Common myeloid progenitor, CD34-positive (primary cell): ENCODE results near the gene TMEM101.
A peak's percentile ranks its signal among the peaks of the same experiment; 100 is the strongest.

Source experiments
- CTCF ChIA-PET: fragments of 350-600 bp; sonication (Branson Sonifier 250); formaldehyde crosslinking; loops from one replicate; lab custom pipeline; 2021; ENCODE audit warnings: antibody characterized with exemption; lab: Charles Lee
- POLR2A ChIA-PET: fragments of 350-600 bp; sonication (Branson Sonifier 250); formaldehyde crosslinking; loops from one replicate; lab custom pipeline; 2021; ENCODE audit warnings: antibody characterized with exemption; lab: Charles Lee
- DNase-seq, 3 donors: peaks; one replicate each; pipeline versions ENCODE4 v3.0.0 to v3.0.0-alpha.2; 2013
- H3K27ac ChIP-seq, 2 experiments: 1 replicate in 1 of 2; 2 replicates in 1 of 2; pipeline ENCODE4 v1.7.0; 2013; ENCODE audit warnings: inconsistent platforms in 2 of 2, low read length in 2 of 2, mild to moderate bottlenecking in 2 of 2, low read depth in 1 of 2, moderate library complexity in 1 of 2; ENCODE audit not compliant: severe bottlenecking in 2 of 2, insufficient read depth in 1 of 2, poor library complexity in 1 of 2
- H3K27me3 ChIP-seq, 5 experiments: replicated peaks in 2 of 5; 1 replicate in 3 of 5; 2 replicates in 2 of 5; pipeline versions ENCODE4 v1.6.1 to v1.7.0; 2013; ENCODE audit warnings: low read length in 4 of 5, mild to moderate bottlenecking in 2 of 5, moderate library complexity in 2 of 5, inconsistent platforms in 1 of 5; ENCODE audit not compliant: insufficient read depth in 5 of 5, control insufficient read depth in 4 of 5
- H3K36me3 ChIP-seq, 4 experiments: 1 replicate in 2 of 4; 2 replicates in 2 of 4; pipeline versions ENCODE4 v1.6.1 to v1.7.0; 2013; ENCODE audit warnings: low read length in 3 of 4, control low read depth in 1 of 4, mild to moderate bottlenecking in 1 of 4; ENCODE audit not compliant: control insufficient read depth in 4 of 4, insufficient read depth in 4 of 4
- H3K4me1 ChIP-seq, 4 experiments: 1 replicate in 3 of 4; 2 replicates in 1 of 4; pipeline versions ENCODE4 v1.6.1 to v1.7.1; 2013; ENCODE audit warnings: low read length in 3 of 4, mild to moderate bottlenecking in 3 of 4, control low read depth in 1 of 4, inconsistent platforms in 1 of 4, moderate library complexity in 1 of 4; ENCODE audit not compliant: control insufficient read depth in 4 of 4, insufficient read depth in 4 of 4; ENCODE audit errors: control extremely low read depth in 1 of 4
- H3K4me3 ChIP-seq, 7 experiments: 1 replicate in 4 of 7; 2 replicates in 3 of 7; pipeline versions ENCODE4 v1.5.1 to v1.7.0; 2013; ENCODE audit warnings: mild to moderate bottlenecking in 7 of 7, low read length in 6 of 7, moderate library complexity in 6 of 7, inconsistent platforms in 2 of 7, low read depth in 2 of 7, control low read depth in 1 of 7; ENCODE audit not compliant: insufficient read depth in 4 of 7, control insufficient read depth in 1 of 7; ENCODE audit errors: extremely low read depth in 1 of 7
- H3K9me3 ChIP-seq, 5 experiments: 1 replicate in 4 of 5; 2 replicates in 1 of 5; pipeline versions ENCODE4 v1.6.1 to v1.7.1; 2013; ENCODE audit warnings: low read length in 4 of 5, mild to moderate bottlenecking in 2 of 5, inconsistent platforms in 1 of 5, low read depth in 1 of 5, moderate library complexity in 1 of 5; ENCODE audit not compliant: control insufficient read depth in 4 of 5, insufficient read depth in 2 of 5; ENCODE audit errors: control extremely low read depth in 1 of 5
- WGBS: methylation state at CpG from one replicate; pipeline ENCODE4 v1.1.5; 2013; ENCODE audit not compliant: insufficient coverage; 5-methylcytosine and 5-hydroxymethylcytosine counted together

The TMEM101 gene

GRCh38 chr17:44005527-44006271 is 9.1 kb downstream of the TMEM101 start:
- DNase-seq, result peak in 2 of 3 donors; percentile 25 to 47
- CTCF ChIA-PET, result interaction anchor here (1.8 to 1.9 kb wide), 2 partner anchors 9 to 87 kb away, joined by 4 read pairs; no protein-coding TSS in a partner anchor
- H3K4me3 ChIP-seq, result peak overlapping the region in 5 of 7 experiments; percentile 19 to 70 (median 49)
- peaks cover 0 to 9% (median 2%) of the 10 kb centered on the region in 4 experiments for H3K36me3 ChIP-seq
- H3K27ac ChIP-seq, result no peak overlapping the region
- WGBS, result 4% methylated on average over 46 of the region's 59 CpGs
- POLR2A ChIA-PET, result no interaction called here
- peaks cover 2 to 72% (median 24%) of the 10 kb centered on the region in 5 experiments for H3K27me3 ChIP-seq
- H3K9me3 ChIP-seq, result no peaks in the 10 kb centered on the region
- peaks cover 0 to 41% (median 39%) of the 10 kb centered on the region in 4 experiments for H3K4me1 ChIP-seq

DNA sequence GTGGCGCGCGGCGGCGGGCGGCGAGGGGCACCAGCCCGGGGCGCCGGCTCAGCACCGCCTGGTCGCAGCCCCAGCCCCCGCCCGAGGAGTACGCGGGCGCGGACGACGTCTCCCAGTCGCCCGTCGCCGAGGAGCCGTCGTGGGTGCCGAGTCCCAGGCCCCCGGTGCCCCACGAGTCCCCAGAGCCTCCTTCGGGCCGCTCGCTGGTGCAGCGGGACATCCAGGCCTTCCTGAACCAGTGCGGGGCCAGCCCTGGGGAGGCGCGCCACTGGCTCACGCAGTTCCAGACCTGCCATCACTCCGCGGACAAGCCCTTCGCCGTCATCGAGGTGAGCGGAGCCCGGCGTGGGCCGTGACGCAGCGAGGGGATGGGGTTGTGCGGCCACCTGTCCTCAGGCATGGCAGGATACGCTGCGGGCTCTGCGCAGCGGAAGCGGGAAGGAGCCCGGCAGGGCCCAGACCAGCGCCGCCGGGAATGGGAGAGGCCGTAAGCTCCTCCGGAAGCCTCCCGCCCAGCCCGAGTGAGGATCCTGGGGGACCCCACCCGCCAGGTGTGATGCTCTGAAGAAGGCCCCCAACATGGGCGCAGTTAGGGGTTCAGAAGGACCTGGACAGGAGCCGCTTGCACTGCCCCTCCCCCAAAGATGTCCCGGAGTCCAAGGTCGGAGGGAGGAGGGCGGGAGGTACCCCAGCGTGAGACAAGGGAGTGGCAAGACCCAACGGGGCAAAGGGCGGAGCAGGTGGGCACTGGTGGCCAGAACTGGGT is 9.8 kb downstream of the TMEM101 start:
- Histone ChIP-seq H3K4me1 (peaks cover 0 to 41% (median 39%) of the 10 kb centered on the region in 4 experiments), H3K9me3 (no peaks in the 10 kb centered on the region), H3K27ac (no peak overlapping the region), H3K27me3 (peaks cover 2 to 72% (median 26%) of the 10 kb centered on the region in 5 experiments), H3K36me3 (peaks cover 0 to 5% (median 2%) of the 10 kb centered on the region in 4 experiments), H3K4me3 (peak overlapping the region in 3 of 7 experiments; percentile 36 to 58 (median 49))
- POLR2A ChIA-PET, result no interaction called here
- peak in 2 of 3 donors; percentile 25 to 42 for DNase-seq
- CTCF ChIA-PET, result interaction anchor here (1.8 kb wide), 1 partner anchor 86 kb away, joined by 4 read pairs; no protein-coding TSS in a partner anchor
- WGBS, result 3% methylated on average over 67 of the region's 71 CpGs

DNA sequence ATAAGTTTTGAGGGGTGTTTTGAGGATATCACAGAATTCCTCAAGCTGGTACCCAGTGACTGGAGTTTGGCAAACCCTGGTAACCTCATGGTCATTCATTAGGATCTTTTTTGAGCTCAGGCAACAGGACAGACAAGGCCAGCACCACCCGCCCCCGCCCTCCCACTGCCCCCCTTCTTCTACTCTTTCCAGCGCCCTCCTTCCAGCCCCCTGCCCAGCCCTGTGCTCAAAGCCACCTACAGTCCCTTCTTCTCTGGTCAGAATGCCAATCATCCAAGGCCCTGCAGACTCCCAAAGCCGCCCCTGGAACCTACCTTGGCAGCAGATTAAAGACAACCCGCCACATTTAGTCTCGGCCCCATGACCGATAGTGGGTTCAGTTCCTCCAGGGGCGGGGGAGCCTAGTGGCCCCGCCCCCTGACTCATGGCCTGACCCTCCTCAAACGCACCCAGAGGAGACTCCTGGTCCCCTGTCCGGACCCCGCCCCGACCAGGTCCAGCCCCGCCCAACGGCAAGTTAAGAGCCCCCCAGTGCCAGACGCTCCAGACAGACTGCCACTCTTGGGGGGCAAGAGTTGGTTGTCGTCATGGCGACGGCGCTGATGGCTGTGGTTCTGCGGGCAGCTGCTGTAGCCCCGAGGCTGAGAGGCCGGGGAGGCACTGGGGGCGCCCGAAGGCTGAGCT is 10.5 kb downstream of the TMEM101 start, which contains the start of gene NAGS:
Gene NAGS, plus strand, starts transcription at position 546 of the 684 bp plus-strand sequence. Its CDS starts 42 bp downstream, at position 588.
- ChIA-PET POLR2A (no interaction called here), CTCF (interaction anchor here (0.6 to 1.8 kb wide), 4 partner anchors 8 to 86 kb away, joined by 3 to 4 read pairs (median 3); no protein-coding TSS in a partner anchor)
- Histone ChIP-seq H3K9me3 (no peaks in the 10 kb centered on the region), H3K4me3 (peak within 1 kb of the TSS in 3 of 7 experiments; percentile 36 to 70 (median 49)), H3K36me3 (peaks cover 0 to under 1% (median 0%) of the 10 kb centered on the region in 4 experiments), H3K27ac (no peak within 1 kb of the TSS), H3K27me3 (peaks cover 2 to 68% (median 26%) of the 10 kb centered on the region in 5 experiments), H3K4me1 (peaks cover 0 to 41% (median 39%) of the 10 kb centered on the region in 4 experiments)
- WGBS, result 10% methylated on average over 23 of the region's 25 CpGs
- peak in 2 of 3 donors; percentile 57 to 68 for DNase-seq

- no peak for DNase-seq
- Histone ChIP-seq H3K27ac (no peak overlapping the region), H3K9me3 (no peaks in the 10 kb centered on the region), H3K36me3 (no peaks in the 10 kb centered on the region), H3K4me3 (no peak overlapping the region), H3K27me3 (peaks cover 2 to 55% (median 29%) of the 10 kb centered on the region in 5 experiments), H3K4me1 (peaks cover 0 to 30% (median 28%) of the 10 kb centered on the region in 4 experiments)
- WGBS, result 89% methylated on average over 7 of the region's 9 CpGs
- ChIA-PET POLR2A (no interaction called here), CTCF (interaction anchor here (0.7 to 14.2 kb wide), 3 partner anchors 9 to 61 kb away, joined by 3 to 218 read pairs (median 3); partner anchors contain the start of gene PPY)
Measured at GRCh38 chr17:44002141-44002848, 12.5 kb downstream of the TMEM101 start.

- Histone ChIP-seq H3K36me3 (no peaks in the 10 kb centered on the region), H3K4me3 (no peak overlapping the region), H3K27me3 (peaks cover 2 to 52% (median 26%) of the 10 kb centered on the region in 5 experiments), H3K27ac (no peak overlapping the region), H3K9me3 (no peaks in the 10 kb centered on the region), H3K4me1 (peaks cover 0 to 24% (median 22%) of the 10 kb centered on the region in 4 experiments)
- ChIA-PET CTCF (interaction anchor here (0.7 to 14.2 kb wide), 3 partner anchors 19 to 60 kb away, joined by 3 to 218 read pairs (median 3); partner anchors contain the start of gene PPY), POLR2A (interaction anchor here (0.7 kb wide), 1 partner anchor 354 kb away, joined by 5 read pairs; no protein-coding TSS in a partner anchor)
- DNase-seq, result no peak
- 80% methylated on average over 1 of the region's 2 CpGs for WGBS
Measured at GRCh38 chr17:44001461-44001920, 13.3 kb downstream of the TMEM101 start.
